ENCODE results near the gene SEMA4D. TPM values are rescaled to one million over a fixed set of nuclear protein-coding genes. Genes with fewer than 3 reads are reported as not detected.

SEMA4D gene
- total RNA-seq, 2 donors from 2014 or later, result 42.8 to 51.0 TPM

DNA sequence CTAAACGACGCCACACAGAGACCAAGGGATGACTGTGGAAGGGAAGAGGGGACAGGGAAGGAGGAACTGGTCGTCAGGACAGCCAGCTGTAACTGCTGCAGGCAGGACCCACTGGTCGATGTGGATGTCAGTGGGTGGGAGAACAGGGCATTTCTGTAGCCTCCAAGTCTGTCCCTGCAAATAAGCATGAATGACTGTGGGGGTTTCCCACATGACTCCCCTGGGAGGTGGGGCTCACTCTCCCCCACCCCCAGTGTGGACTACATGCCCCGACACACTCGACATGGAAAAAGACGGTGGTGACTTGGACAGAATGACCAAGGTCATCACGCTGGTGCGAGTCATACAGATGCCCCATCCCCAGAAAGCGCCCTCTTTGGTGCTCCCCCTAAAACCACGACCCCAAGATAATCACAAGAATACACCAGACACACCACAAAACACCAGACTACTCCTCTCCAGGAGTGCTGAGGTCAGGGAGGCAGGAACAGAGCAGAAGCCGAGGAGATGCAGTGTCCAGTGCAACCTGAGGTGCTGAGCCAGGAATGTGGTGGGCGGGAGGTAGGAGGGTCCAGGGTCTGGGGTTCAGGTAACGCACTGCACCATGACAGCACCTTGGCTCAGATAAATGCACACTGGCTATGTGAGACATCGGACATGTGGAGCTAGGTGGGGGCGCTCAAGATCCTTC lies 114.7 kb downstream of the SEMA4D start:
- Mint-ChIP-seq H3K36me3 (ENCODE audit: low read depth) (peaks cover 40% of the 10 kb centered on the region), H3K27me3 (ENCODE audit: insufficient read depth) (no peaks in the 10 kb centered on the region), H3K27ac (no peak overlapping the region), H3K9me3 (no peaks in the 10 kb centered on the region), H3K4me3 (no peak overlapping the region), H3K4me1 (no peaks in the 10 kb centered on the region)
- Histone ChIP-seq H3K4me1 (ENCODE audit: control insufficient read depth, insufficient read depth, low read length) (no peaks in the 10 kb centered on the region), H3K9me3 (ENCODE audit: control insufficient read depth, low read length) (no peaks in the 10 kb centered on the region), H3K27ac (ENCODE audit: low read depth, low read length) (no peak overlapping the region), H3K36me3 (ENCODE audit: control insufficient read depth, insufficient read depth, low read length) (peaks cover 5% of the 10 kb centered on the region), H3K4me3 (ENCODE audit: low read length) (no peak overlapping the region), H3K9ac (ENCODE audit: extremely low read depth, low read length, poor library complexity, severe bottlenecking) (no peak overlapping the region), H3K27me3 (ENCODE audit: control insufficient read depth, insufficient read depth, low read length, poor library complexity, severe bottlenecking) (no peaks in the 10 kb centered on the region)
- WGBS, 2 experiments (ENCODE audit: insufficient coverage in 1 of 2, insufficient read length in 1 of 2), result 92 to 95% methylated on average over 10 to 16 of the region's 16 CpGs
- TF ChIP-seq CTCF (conservative IDR thresholded peaks at IDR 0.05), result no peak
- no peak for DNase-seq

GRCh38 chr9:89382026-89382986 lies 115.6 kb downstream of the SEMA4D start:
- no peak overlapping the region for H3K9ac ChIP-seq (ENCODE audit: extremely low read depth, low read length, poor library complexity, severe bottlenecking)
- Mint-ChIP-seq H3K9me3 (no peaks in the 10 kb centered on the region), H3K4me3 (no peak overlapping the region), H3K27me3 (ENCODE audit: insufficient read depth) (no peaks in the 10 kb centered on the region), H3K36me3 (ENCODE audit: low read depth) (peaks cover 44% of the 10 kb centered on the region), H3K4me1 (no peaks in the 10 kb centered on the region), H3K27ac (peak overlapping the region; percentile 58)
- H3K4me3 ChIP-seq (ENCODE audit: low read length), result no peak overlapping the region
- TF ChIP-seq CTCF (conservative IDR thresholded peaks at IDR 0.05), result no peak
- no peaks in the 10 kb centered on the region for H3K9me3 ChIP-seq (ENCODE audit: control insufficient read depth, low read length)
- H3K27me3 ChIP-seq (ENCODE audit: control insufficient read depth, insufficient read depth, low read length, poor library complexity, severe bottlenecking), result no peaks in the 10 kb centered on the region
- peaks cover 2% of the 10 kb centered on the region for H3K36me3 ChIP-seq (ENCODE audit: control insufficient read depth, insufficient read depth, low read length)
- H3K4me1 ChIP-seq (ENCODE audit: control insufficient read depth, insufficient read depth, low read length), result no peaks in the 10 kb centered on the region
- DNase-seq, result no peak
- 88 to 90% methylated on average over 20 to 27 of the region's 27 CpGs for WGBS, 2 experiments (ENCODE audit: insufficient coverage in 1 of 2, insufficient read length in 1 of 2)
- H3K27ac ChIP-seq (ENCODE audit: low read depth, low read length), result no peak overlapping the region

- H3K4me1 ChIP-seq (ENCODE audit: control insufficient read depth, insufficient read depth, low read length), result no peaks in the 10 kb centered on the region
- H3K4me1 Mint-ChIP-seq, result no peaks in the 10 kb centered on the region
- no peak overlapping the region for H3K9ac ChIP-seq (ENCODE audit: extremely low read depth, low read length, poor library complexity, severe bottlenecking)
- peaks cover 49% of the 10 kb centered on the region for H3K36me3 Mint-ChIP-seq (ENCODE audit: low read depth)
- no peaks in the 10 kb centered on the region for H3K27me3 Mint-ChIP-seq (ENCODE audit: insufficient read depth)
- DNase-seq, result no peak
- TF ChIP-seq CTCF (conservative IDR thresholded peaks at IDR 0.05), result no peak
- H3K27me3 ChIP-seq (ENCODE audit: control insufficient read depth, insufficient read depth, low read length, poor library complexity, severe bottlenecking), result no peaks in the 10 kb centered on the region
- WGBS, 2 experiments (ENCODE audit: insufficient coverage in 1 of 2, insufficient read length in 1 of 2), result 91 to 92% methylated on average over 4 of the region's 4 CpGs
- no peak overlapping the region for H3K4me3 Mint-ChIP-seq
- H3K27ac Mint-ChIP-seq, result no peak overlapping the region
- no peak overlapping the region for H3K27ac ChIP-seq (ENCODE audit: low read depth, low read length)
- H3K4me3 ChIP-seq (ENCODE audit: low read length), result no peak overlapping the region
- no peaks in the 10 kb centered on the region for H3K9me3 ChIP-seq (ENCODE audit: control insufficient read depth, low read length)
- no peaks in the 10 kb centered on the region for H3K9me3 Mint-ChIP-seq
- H3K36me3 ChIP-seq (ENCODE audit: control insufficient read depth, insufficient read depth, low read length), result peaks cover under 1% of the 10 kb centered on the region
Measured at GRCh38 chr9:89381308-89381609, 116.7 kb downstream of the SEMA4D start.

Data from endodermal cell (in vitro differentiated cells).